Natural killer cell (primary cell): ENCODE measurements around the gene SNRPN. TPM values are rescaled to one million over a fixed set of nuclear protein-coding genes. Genes with fewer than 3 reads are reported as not detected.

Source experiments
- ATAC-seq, 3 donors: fragments of 150-1000 bp in 2 of 3; fragments of 200-7000 bp in 1 of 3; cut with Tn5 transposase; 1 replicate in 1 of 3; 2 replicates in 2 of 3; pipeline ENCODE4 v1.10.0; 2021; ENCODE audit warnings: mild to moderate bottlenecking in 2 of 3, moderate library complexity in 2 of 3
- DNase-seq, 2 donors: peaks; one replicate each; pipeline versions ENCODE4 v3.0.0 to v3.0.0-alpha.2; 2013 to 2021; ENCODE audit warnings: mixed read lengths in 1 of 2
- H3K27ac ChIP-seq: one replicate; pipeline ENCODE4 v1.5.1; 2013; ENCODE audit warnings: mild to moderate bottlenecking, low read length
- H3K27me3 ChIP-seq: one replicate; pipeline ENCODE4 v1.6.1; 2013; ENCODE audit warnings: low read length; ENCODE audit not compliant: control insufficient read depth, insufficient read depth
- H3K36me3 ChIP-seq: one replicate; pipeline ENCODE4 v1.6.1; 2013; ENCODE audit warnings: low read length; ENCODE audit not compliant: control insufficient read depth, insufficient read depth
- H3K4me1 ChIP-seq: one replicate; pipeline ENCODE4 v1.6.1; 2013; ENCODE audit warnings: low read length; ENCODE audit not compliant: control insufficient read depth, insufficient read depth
- H3K4me3 ChIP-seq: one replicate; pipeline ENCODE4 v1.5.1; 2013; ENCODE audit warnings: low read length
- H3K9me3 ChIP-seq: one replicate; pipeline ENCODE4 v1.6.1; 2013; ENCODE audit warnings: low read length; ENCODE audit not compliant: control insufficient read depth, insufficient read depth
- H3K27ac Mint-ChIP-seq, 2 donors: one replicate each; pipeline ENCODE4 v1.8.0; 2022; ENCODE audit warnings: mild to moderate bottlenecking in 2 of 2, mixed read lengths in 2 of 2, moderate library complexity in 1 of 2
- H3K27me3 Mint-ChIP-seq, 2 donors: one replicate each; pipeline ENCODE4 v1.8.0; 2022; ENCODE audit warnings: low read depth in 2 of 2, mixed read lengths in 2 of 2
- H3K36me3 Mint-ChIP-seq: one replicate; pipeline ENCODE4 v1.8.0; 2022; ENCODE audit warnings: mixed read lengths
- H3K4me1 Mint-ChIP-seq, 2 donors: one replicate each; pipeline ENCODE4 v1.8.0; 2022; ENCODE audit warnings: mixed read lengths in 2 of 2
- H3K4me3 Mint-ChIP-seq: one replicate; pipeline ENCODE4 v1.8.0; 2022; ENCODE audit warnings: mild to moderate bottlenecking, moderate library complexity, mixed read lengths
- H3K9me3 Mint-ChIP-seq, 2 donors: one replicate each; pipeline ENCODE4 v1.8.0; 2022; ENCODE audit warnings: mixed read lengths in 2 of 2
- WGBS: methylation state at CpG from one replicate; pipeline ENCODE4 v1.1.7; 2013; ENCODE audit warnings: missing lambda C conversion rate; ENCODE audit not compliant: insufficient coverage; 5-methylcytosine and 5-hydroxymethylcytosine counted together
- intact Hi-C: fragments of 100-400 bp; cut with micrococcal nuclease; formaldehyde crosslinking; loops from one replicate; pipeline ENCODE4 v1.14.2; 2022
- total RNA-seq, 4 donors: library from RNA; stranded (reverse); fragments of 120-200 nt in 1 of 4; gene quantifications; one replicate each; pipeline versions ENCODE4 v1.2.3 to v1.2.4, GENCODE V29; 2013 to 2022
- TF ChIP-seq, protein P1 (sequence below): fragments of 200-600 bp; IDR thresholded peaks from one replicate; pipeline ENCODE4 v1.8.0; 2022; ENCODE audit warnings: antibody characterized with exemption

Gene SNRPN
- total RNA-seq, 3 donors from 2014 or later (not counting 1 experiment from before 2014, with no cell fraction given) = 64.1 to 68.8 (median 65.0) TPM

DNA sequence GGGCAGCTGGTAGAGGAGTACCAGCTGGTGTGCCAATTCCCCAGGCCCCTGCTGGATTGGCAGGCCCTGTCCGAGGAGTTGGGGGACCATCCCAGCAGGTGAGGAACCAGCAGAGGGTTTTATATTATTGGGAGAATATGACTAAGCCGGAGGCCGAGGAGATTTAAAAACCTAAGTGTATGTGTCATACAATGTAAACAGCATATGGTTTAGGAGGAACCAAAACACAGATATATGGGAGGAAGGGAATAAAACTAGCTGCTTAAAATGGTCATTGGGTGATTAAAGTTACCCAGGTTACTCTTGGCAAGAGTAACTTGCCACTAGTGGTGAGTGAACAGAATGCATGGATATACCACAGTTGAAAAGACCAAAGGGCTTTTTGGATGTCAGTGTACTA is 22.1 kb downstream of the SNRPN start:
- H3K9me3 ChIP-seq = peaks cover 3% of the 10 kb centered on the region
- no peaks in the 10 kb centered on the region for H3K4me1 ChIP-seq
- Mint-ChIP-seq H3K36me3 (peaks cover 32% of the 10 kb centered on the region), H3K4me3 (no peak overlapping the region), H3K9me3 (peaks cover 4 to 9% of the 10 kb centered on the region in 2 donors), H3K27ac (peak overlapping the region in 1 of 2 donors; percentile 12), H3K27me3 (no peaks in the 10 kb centered on the region), H3K4me1 (no peaks in the 10 kb centered on the region)
- ATAC-seq (no peak), DNase-seq (no peak)
- H3K27ac ChIP-seq = no peak overlapping the region
- H3K36me3 ChIP-seq = peaks cover 35% of the 10 kb centered on the region
- 91% methylated on average over 3 of the region's 3 CpGs for WGBS
- H3K27me3 ChIP-seq = no peaks in the 10 kb centered on the region
- intact Hi-C loops = no loop called here
- no peak overlapping the region for H3K4me3 ChIP-seq
- TF ChIP-seq, protein P1, sequence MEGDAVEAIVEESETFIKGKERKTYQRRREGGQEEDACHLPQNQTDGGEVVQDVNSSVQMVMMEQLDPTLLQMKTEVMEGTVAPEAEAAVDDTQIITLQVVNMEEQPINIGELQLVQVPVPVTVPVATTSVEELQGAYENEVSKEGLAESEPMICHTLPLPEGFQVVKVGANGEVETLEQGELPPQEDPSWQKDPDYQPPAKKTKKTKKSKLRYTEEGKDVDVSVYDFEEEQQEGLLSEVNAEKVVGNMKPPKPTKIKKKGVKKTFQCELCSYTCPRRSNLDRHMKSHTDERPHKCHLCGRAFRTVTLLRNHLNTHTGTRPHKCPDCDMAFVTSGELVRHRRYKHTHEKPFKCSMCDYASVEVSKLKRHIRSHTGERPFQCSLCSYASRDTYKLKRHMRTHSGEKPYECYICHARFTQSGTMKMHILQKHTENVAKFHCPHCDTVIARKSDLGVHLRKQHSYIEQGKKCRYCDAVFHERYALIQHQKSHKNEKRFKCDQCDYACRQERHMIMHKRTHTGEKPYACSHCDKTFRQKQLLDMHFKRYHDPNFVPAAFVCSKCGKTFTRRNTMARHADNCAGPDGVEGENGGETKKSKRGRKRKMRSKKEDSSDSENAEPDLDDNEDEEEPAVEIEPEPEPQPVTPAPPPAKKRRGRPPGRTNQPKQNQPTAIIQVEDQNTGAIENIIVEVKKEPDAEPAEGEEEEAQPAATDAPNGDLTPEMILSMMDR = no peak

DNA sequence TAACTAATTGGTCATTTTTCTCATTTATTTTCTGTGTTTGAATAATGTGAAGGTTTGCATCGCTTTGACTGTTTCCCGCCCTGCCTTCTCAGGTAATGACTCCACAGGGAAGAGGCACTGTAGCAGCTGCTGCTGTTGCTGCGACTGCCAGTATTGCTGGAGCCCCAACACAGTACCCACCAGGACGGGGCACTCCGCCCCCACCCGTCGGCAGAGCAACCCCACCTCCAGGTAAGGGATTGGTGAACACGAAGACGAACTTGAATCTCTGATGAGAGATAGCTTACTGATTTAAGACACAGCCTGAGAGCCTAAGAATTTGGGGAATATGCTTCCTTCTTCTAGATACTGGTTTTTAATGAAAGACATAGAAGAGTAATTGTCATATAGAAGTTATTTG is 22.9 kb downstream of the SNRPN start:
- DNase-seq = no peak
- Histone ChIP-seq H3K27ac (no peak overlapping the region), H3K27me3 (no peaks in the 10 kb centered on the region), H3K4me1 (no peaks in the 10 kb centered on the region), H3K4me3 (no peak overlapping the region), H3K36me3 (peaks cover 38% of the 10 kb centered on the region), H3K9me3 (peaks cover 3% of the 10 kb centered on the region)
- H3K4me1 Mint-ChIP-seq = no peaks in the 10 kb centered on the region
- H3K27me3 Mint-ChIP-seq = no peaks in the 10 kb centered on the region
- H3K27ac Mint-ChIP-seq = no peak overlapping the region
- TF ChIP-seq, protein P1 = no peak
- peaks cover 36% of the 10 kb centered on the region for H3K36me3 Mint-ChIP-seq
- no peak for ATAC-seq
- H3K9me3 Mint-ChIP-seq = peaks cover 4 to 9% of the 10 kb centered on the region in 2 donors
- intact Hi-C loops = no loop called here
- no peak overlapping the region for H3K4me3 Mint-ChIP-seq
- 96% methylated on average over 9 of the region's 9 CpGs for WGBS

DNA sequence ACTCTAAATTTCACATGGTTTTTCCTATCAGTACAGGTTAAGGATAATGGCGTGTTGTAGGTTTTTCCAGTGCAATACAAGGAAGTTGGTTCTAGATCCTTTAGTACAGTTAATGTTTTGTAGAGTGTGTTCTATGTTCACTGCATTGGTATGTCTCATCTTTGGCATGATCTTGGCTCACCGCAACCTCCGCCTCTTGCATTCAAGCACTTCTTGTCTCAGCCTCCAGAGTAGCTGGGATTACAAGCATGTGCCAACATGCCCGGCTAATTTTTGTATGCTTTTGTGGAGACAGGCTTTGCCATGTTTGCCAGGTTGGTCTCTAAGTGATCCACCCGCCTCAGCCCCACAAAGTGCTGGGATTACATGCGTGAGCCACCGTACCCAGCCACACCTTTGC is 30.4 kb downstream of the SNRPN start:
- no peak overlapping the region for H3K27ac Mint-ChIP-seq
- Histone ChIP-seq H3K9me3 (peaks cover 7% of the 10 kb centered on the region), H3K27me3 (no peaks in the 10 kb centered on the region), H3K27ac (no peak overlapping the region), H3K36me3 (peaks cover 15% of the 10 kb centered on the region), H3K4me1 (no peaks in the 10 kb centered on the region), H3K4me3 (no peak overlapping the region)
- H3K36me3 Mint-ChIP-seq = peaks cover 39% of the 10 kb centered on the region
- no peaks in the 10 kb centered on the region for H3K27me3 Mint-ChIP-seq
- TF ChIP-seq, protein P1 = no peak
- intact Hi-C loops = no loop called here
- peaks cover 9 to 10% of the 10 kb centered on the region in 2 donors for H3K4me1 Mint-ChIP-seq
- ATAC-seq (no peak), DNase-seq (no peak)
- H3K9me3 Mint-ChIP-seq = peaks cover 0 to 6% of the 10 kb centered on the region in 2 donors
- 97% methylated on average over 7 of the region's 7 CpGs for WGBS
- H3K4me3 Mint-ChIP-seq = no peak overlapping the region

- Histone ChIP-seq H3K4me1 (no peaks in the 10 kb centered on the region), H3K27ac (no peak overlapping the region), H3K36me3 (peaks cover 11% of the 10 kb centered on the region), H3K9me3 (peaks cover 3% of the 10 kb centered on the region), H3K4me3 (no peak overlapping the region), H3K27me3 (no peaks in the 10 kb centered on the region)
- ATAC-seq = no peak
- Mint-ChIP-seq H3K4me1 (peaks cover 9 to 10% of the 10 kb centered on the region in 2 donors), H3K27ac (peak overlapping the region in 1 of 2 donors; percentile 48), H3K4me3 (no peak overlapping the region), H3K36me3 (peaks cover 35% of the 10 kb centered on the region), H3K27me3 (no peaks in the 10 kb centered on the region), H3K9me3 (peaks cover 0 to 6% of the 10 kb centered on the region in 2 donors)
- DNase-seq = no peak
- intact Hi-C loops = no loop called here
- 90% methylated on average over 6 of the region's 6 CpGs for WGBS
- TF ChIP-seq, protein P1 = no peak
Measured at GRCh38 chr15:24986653-24987052, 31.9 kb downstream of the SNRPN start.
